Measurements from ENCODE around the gene COA3. TPM values are rescaled to one million over a fixed set of nuclear protein-coding genes. Genes with fewer than 3 reads are reported as not detected.

COA3 gene
- polyA plus RNA-seq (2012; ENCODE audit: missing spikeins) = 50.8 TPM

- peak; percentile 94 for FAIRE-seq
These were observed at the start of gene COA3, which contains the start of gene CNTD1 for GRCh38 chr17:42798383-42799380. TSS of gene COA3 (minus strand) at chr17:42798704. CDS start at chr17:42798681, 23 bp downstream. TSS of gene CNTD1 (plus strand) at chr17:42798861. CDS start at chr17:42799068, 207 bp downstream.

GRCh38 chr17:42848093-42848492, 49.6 kb upstream of the COA3 start:
- TF ChIP-seq TAF1 (IDR thresholded peaks at IDR 0.05; ENCODE audit: borderline replicate concordance, low read depth, low read length) = no peak
- no peak for TF ChIP-seq POLR2AphosphoS5 (IDR thresholded peaks at IDR 0.05; ENCODE audit: low read depth, low read length)
- TF ChIP-seq POLR2A (IDR thresholded peaks at IDR 0.05; ENCODE audit: low read depth, low read length) = no peak
- no peak for FAIRE-seq
- DNase-seq (ENCODE audit: insufficient read length) = no peak

More at GRCh38 chr17:42798383-42799380, at the start of gene COA3, which contains the start of gene CNTD1:
- peak; percentile 94 for DNase-seq (ENCODE audit: insufficient read length)
- peak; percentile 67; the same call in 1 of the 2 replicates for TF ChIP-seq POLR2A (IDR thresholded peaks at IDR 0.05; ENCODE audit: low read depth, low read length)
- TF ChIP-seq TAF1 (IDR thresholded peaks at IDR 0.05; ENCODE audit: borderline replicate concordance, low read depth, low read length) = peak; percentile 38; the same call in 1 of the 2 replicates
- TF ChIP-seq POLR2AphosphoS5 (IDR thresholded peaks at IDR 0.05; ENCODE audit: low read depth, low read length) = no peak

GRCh38 chr17:42846594-42847280, 48.2 kb upstream of the COA3 start:
- TF ChIP-seq POLR2A (IDR thresholded peaks at IDR 0.05; ENCODE audit: low read depth, low read length) = no peak
- no peak for TF ChIP-seq POLR2AphosphoS5 (IDR thresholded peaks at IDR 0.05; ENCODE audit: low read depth, low read length)
- TF ChIP-seq TAF1 (IDR thresholded peaks at IDR 0.05; ENCODE audit: borderline replicate concordance, low read depth, low read length) = no peak
- DNase-seq (ENCODE audit: insufficient read length) (no peak), FAIRE-seq (no peak)

GRCh38 chr17:42845918-42846593, 47.6 kb upstream of the COA3 start:
- DNase-seq (ENCODE audit: insufficient read length) = no peak
- no peak for FAIRE-seq

GRCh38 chr17:42845556-42845917, 47.0 kb upstream of the COA3 start:
- DNase-seq (ENCODE audit: insufficient read length) (no peak), FAIRE-seq (no peak)
- TF ChIP-seq POLR2A (IDR thresholded peaks at IDR 0.05; ENCODE audit: low read depth, low read length) (0 out of 2 replicates have a peak, but pooled peaks have one; percentile 4), POLR2AphosphoS5 (IDR thresholded peaks at IDR 0.05; ENCODE audit: low read depth, low read length) (no peak)

More at GRCh38 chr17:42845918-42846593, 47.6 kb upstream of the COA3 start:
- peak; percentile 51; the same call in 1 of the 2 replicates for TF ChIP-seq POLR2AphosphoS5 (IDR thresholded peaks at IDR 0.05; ENCODE audit: low read depth, low read length)
- TF ChIP-seq POLR2A (IDR thresholded peaks at IDR 0.05; ENCODE audit: low read depth, low read length) = no peak; the same call in 1 of the 2 replicates

GRCh38 chr17:42844761-42845555, 46.5 kb upstream of the COA3 start:
- DNase-seq (ENCODE audit: insufficient read length) (no peak), FAIRE-seq (no peak)
- TF ChIP-seq TAF1 (IDR thresholded peaks at IDR 0.05; ENCODE audit: borderline replicate concordance, low read depth, low read length) (no peak), POLR2AphosphoS5 (IDR thresholded peaks at IDR 0.05; ENCODE audit: low read depth, low read length) (peak; percentile 65)

- no peak for DNase-seq (ENCODE audit: insufficient read length)
- FAIRE-seq = no peak
These were observed 45.8 kb upstream of the COA3 start, which contains the start of gene AOC2 for GRCh38 chr17:42844271-42844670. TSS of gene AOC2 (plus strand) at chr17:42844580. CDS start at chr17:42844627, 47 bp downstream.

GRCh38 chr17:42843358-42843934, 44.9 kb upstream of the COA3 start:
- no peak for FAIRE-seq
- TF ChIP-seq POLR2AphosphoS5 (IDR thresholded peaks at IDR 0.05; ENCODE audit: low read depth, low read length) = no peak

More at GRCh38 chr17:42844271-42844670, 45.8 kb upstream of the COA3 start, which contains the start of gene AOC2:
- TF ChIP-seq POLR2A (IDR thresholded peaks at IDR 0.05; ENCODE audit: low read depth, low read length) (no peak; the same call in 1 of the 2 replicates), POLR2AphosphoS5 (IDR thresholded peaks at IDR 0.05; ENCODE audit: low read depth, low read length) (no peak), TAF1 (IDR thresholded peaks at IDR 0.05; ENCODE audit: borderline replicate concordance, low read depth, low read length) (no peak)

GRCh38 chr17:42841975-42842685, 43.6 kb upstream of the COA3 start:
- DNase-seq (ENCODE audit: insufficient read length) (no peak), FAIRE-seq (no peak)

More at GRCh38 chr17:42843358-42843934, 44.9 kb upstream of the COA3 start:
- DNase-seq (ENCODE audit: insufficient read length) = no peak

More at GRCh38 chr17:42841975-42842685, 43.6 kb upstream of the COA3 start:
- TF ChIP-seq TAF1 (IDR thresholded peaks at IDR 0.05; ENCODE audit: borderline replicate concordance, low read depth, low read length) (no peak), POLR2A (IDR thresholded peaks at IDR 0.05; ENCODE audit: low read depth, low read length) (no peak), POLR2AphosphoS5 (IDR thresholded peaks at IDR 0.05; ENCODE audit: low read depth, low read length) (no peak)

All from GM12892 (cell line).